HG03103 (cell line): ENCODE results near the gene ABLIM1.

Source experiments
- ATAC-seq: cut with Tn5 transposase; IDR thresholded peaks from one replicate; pipeline ENCODE4 v1.9.1; 2021; ENCODE audit warnings: low read depth; ENCODE audit not compliant: unreplicated experiment

Gene ABLIM1

DNA sequence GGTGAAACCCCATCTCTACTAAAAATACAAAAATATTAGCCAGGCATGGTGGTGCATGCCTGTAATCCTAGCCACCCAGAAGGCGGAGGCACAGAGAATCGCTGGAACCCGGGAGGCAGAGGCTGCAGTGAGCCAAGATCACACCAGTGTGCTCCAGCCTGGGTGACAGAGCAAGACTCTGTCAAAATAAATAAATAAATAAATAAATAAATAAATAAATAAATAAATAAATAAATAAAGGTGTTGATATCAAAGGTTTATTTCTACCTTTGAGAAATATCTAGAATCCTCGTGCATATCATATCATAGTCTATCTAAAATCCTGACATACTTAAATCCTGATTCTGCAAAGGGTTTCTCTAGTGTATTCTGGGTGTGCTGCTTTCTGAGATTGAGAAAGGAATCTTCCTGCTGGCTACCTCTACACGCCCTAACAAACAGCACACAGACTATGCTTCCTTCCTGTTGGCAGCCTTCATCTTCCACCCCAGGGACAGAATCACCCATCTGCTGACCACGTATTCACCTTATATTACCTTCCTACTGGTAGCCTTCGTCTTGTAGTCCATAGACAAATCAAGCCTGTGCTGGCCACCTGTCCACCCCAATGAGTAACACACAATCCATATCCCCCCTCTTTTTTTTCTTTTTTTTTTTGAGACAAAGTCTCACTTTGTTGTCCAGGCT lies 8.7 kb downstream of the ABLIM1 start:
- ATAC-seq, result no peak

DNA sequence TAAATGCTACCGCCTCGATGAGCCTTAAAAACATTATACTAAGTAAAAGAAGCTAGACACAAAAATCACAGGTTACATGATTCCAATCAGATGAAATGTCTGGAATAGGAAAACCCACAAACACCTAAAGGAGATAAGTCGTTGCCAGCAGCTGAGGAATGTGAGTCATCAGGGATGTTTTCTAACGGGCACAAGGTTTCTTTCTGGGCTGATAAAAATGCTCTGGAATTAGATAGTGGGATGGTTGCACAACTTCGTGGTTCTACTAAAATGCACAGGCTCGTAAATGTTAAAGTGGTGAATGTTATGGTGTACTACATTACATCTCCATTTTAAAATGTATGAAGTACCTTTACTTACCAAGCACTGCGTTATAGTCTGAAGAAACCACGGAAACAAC lies 9.7 kb downstream of the ABLIM1 start:
- ATAC-seq, result no peak

DNA sequence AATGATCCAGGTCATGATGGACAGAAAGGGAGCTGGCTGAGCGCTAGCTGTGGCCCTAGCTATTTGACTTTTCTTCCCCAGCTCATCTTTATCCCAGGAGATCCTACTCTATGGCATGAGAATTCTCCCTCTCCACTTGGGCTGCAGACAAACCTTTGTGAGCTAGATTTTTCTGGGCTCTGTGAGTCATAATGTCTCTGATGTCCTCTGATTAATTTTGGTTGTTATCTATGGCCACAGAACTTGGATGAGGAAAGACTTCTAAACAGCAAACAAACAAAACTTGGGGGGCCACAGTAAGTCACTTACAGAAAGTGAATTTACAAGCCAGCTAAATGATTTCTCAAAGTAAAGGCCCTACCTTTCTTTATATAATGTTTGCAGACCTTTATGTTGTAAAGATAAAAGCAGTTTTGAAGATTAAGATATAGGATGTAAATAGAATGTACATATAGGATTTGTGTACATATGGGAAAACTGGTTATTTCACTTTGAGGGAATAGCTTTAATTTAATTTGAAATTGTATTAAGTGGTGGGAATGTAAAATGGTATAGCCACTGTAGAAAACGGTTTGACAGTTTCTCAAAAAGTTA lies 10.4 kb downstream of the ABLIM1 start:
- no peak for ATAC-seq

DNA sequence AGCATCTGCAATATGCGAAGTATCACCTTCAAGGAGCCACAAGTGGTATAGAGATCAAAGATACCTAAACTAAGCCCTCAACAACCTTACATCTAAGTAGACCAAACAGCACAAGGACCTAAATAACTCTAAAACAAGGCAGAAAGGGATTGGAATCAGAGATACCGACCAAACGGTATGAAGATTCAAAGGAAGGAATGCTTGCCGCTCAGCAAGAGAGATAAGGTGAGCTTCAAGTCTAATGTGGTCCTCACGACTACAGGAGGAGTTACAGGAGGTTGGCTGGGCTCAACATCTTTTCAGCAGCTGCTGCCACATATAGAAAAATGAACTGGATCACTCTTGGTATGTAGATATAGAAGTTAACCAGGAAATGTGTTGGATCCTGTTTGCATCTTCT lies 11.6 kb downstream of the ABLIM1 start:
- ATAC-seq, result no peak

DNA sequence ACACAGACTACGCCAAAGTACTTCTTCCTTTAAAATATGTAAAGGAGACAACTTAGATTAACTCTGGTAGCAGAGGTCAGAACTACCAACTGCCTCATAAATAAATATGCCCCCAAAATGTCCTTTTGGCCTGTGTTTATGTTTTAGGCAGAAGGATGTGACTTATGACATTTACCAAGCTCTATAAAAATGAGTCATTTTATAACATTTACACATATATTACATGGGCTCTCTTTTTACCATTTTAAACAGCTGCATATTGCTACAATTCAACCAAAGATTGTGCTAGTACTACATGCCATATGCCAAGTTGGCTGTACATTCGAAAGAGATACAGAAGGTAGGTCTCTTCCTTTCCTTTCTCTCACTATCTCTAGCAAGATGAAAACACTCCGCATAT lies 12.4 kb downstream of the ABLIM1 start:
- no peak for ATAC-seq

DNA sequence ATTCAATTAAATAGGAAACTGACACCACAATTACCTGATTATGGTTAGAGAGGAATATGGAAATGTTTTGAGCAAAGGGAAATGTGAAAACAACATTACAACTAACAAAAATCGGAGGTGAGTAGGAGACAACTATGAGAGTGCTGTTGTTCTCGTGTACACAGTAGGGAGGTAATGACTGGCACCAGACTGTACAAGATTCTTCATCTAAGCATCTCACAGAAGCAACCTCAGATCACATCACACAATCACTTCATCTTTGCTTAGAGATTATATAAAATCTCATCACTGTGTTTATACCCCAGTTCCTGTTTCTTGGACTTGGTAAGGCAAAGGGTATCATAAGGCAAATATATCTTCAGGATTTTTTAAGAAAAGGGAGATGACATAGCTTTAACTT lies 14.9 kb downstream of the ABLIM1 start:
- ATAC-seq, result no peak

DNA sequence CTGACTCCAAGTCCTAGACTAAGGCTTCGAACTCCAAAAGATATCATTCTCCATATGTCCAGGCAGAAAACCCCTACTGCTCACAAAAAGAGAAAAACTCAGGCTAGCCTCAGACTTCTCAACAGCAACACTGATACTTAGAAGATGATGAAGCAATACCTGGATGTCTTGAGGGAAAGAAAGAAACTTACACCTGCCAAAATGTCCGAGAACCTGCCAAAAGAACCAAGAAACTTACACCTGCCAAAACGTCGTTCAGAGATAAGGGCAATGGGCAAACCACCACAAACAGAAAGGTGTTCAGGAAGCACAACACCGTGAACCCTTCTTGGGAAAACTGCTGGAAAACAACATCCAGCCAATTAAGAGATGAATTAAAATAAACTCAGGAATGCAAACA lies 15.3 kb downstream of the ABLIM1 start:
- ATAC-seq, result no peak

DNA sequence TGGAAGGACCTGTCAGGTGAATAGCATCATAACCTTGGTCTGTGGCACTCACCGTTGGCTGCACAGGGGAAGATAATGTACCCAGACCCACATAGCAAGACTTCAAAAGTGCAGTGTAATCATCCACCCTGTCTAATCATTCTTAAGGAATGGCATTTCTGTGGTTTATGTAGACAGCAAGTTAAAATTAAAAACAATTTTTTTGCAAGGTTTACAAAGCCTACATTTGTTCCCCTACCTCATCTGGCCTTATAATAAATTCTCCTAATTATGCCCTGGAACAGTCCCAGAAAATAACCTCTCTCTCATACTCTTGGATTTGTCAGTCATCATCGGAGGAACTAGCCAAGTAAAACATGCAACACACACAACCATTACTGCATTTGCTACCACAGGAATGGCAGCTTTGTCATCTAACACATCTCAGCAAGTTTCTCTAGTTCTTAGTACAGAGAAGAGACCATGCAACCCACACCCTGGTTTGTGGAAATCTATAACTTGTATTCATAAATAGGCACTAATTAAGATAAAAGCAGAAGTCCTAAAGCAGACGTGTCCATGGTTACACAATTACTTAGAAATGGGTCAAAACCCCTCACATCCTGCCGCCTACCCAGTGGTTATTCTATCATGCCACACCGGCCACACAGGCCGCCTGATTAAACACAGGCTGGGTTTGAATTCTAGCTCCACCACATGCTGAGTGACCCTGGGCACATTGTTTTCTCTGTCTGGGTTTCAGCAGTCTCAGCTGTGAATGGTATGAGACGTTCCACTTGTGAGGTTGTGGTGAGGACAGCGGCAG lies 19.1 kb downstream of the ABLIM1 start:
- no peak for ATAC-seq

DNA sequence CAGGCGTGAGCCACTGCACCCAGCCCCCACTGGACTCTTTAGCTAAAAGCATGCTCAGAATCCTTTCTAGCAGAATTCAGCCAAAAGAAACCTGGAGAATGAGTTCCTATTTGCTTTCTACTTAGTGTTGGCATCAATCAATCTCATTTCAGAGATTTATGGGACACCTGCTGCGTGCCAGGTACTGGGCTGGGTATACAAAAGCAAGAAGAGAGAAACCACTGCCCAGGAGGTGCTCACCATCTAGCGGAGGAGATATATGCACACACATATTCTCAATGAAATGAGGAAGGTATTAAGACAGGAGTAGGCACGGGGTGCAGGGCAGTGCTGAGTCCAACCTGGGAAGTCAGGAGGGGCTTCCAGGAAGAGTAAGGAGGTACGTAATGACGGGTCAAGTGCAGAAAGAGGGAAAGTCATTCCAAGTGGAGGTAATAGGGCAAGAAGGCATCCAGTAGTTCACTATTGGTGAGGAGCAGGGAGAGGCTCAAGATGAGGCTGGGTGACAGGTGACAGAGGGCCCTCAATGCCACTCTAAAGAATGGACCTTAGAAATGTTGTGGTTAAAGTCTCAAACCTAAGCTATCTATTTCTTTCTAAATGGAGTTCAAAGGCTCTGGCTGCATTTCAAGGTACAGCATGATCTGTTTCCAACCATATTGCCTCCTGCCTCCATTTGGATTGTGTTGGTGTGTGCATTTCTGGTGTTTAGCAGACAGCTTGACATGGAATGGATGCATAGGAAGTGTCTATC lies 22.1 kb downstream of the ABLIM1 start:
- ATAC-seq, result no peak

DNA sequence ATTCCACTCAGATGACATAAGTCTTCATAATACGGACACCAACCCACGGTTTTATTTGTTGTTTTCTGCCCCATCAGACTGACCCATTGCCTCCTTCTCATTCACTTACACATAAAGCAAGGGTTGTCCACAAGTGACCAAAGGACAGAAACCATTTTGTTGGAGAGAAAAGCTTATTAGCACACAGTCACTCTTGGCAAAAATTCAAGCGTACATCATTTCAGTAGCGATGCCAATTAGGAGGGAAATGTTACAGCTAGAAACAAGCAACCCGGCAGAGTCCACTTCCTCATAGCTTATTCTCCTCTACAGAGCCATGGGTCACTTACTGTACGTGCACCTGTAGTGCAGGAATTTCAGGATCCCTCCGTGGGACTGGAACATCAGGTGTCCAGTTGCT lies 23.0 kb downstream of the ABLIM1 start:
- no peak for ATAC-seq

DNA sequence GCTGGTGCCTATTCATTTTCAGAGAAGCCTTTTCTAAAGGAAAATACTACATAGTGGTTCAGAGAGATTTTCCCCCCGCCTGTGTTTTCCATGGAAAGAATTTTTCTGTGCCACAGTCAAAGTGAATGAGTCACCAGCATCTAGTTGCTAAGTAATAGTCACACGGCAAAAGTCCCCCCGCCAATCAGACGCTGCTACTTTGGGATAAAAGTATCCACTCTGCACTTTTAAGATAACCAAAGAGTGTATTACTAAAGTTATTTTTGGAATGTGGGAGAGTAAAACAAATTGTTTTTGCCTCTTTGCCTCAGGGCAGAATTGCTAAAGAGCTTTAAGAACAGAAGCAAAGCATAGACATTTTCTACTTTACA lies 23.5 kb downstream of the ABLIM1 start:
- ATAC-seq, result no peak

DNA sequence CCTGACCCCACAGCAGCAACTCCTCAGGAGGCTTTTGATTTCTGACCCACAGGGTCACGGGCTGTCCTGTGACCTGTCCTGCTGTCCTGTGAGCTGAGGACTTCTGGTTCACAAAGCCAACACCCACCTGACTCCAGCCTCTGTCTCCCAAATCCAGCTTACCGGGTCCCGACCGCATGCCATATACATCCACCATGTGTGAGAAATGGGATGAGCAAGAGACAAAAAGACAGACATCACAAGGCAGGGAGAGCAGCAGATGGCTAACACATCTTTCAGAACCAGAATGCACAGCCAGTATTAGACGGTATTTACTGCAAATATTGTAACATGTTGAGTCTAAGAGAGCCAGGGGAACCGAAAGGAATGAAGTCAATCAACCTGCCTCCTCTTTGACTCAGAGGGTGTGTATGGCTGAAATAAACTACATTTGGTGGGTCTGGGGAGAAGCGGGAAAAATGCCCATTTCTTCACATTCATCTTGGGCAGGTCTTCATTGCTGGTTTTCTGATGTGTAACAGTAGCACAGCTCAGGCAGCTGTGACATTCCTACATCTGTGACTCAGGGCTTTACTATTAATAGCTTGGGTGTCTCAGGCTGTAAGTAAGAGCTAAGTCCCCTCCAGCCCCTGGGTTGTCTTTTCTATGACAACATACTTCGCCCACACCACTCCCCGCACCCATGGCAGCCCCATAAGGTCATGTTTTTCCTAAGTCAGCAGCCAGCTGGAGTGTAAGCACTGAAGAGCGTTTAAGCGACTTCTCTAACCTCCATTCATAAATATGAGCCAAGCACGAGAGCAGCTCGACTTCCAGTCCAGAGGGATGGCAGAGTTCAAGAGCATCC lies 25.0 kb downstream of the ABLIM1 start:
- ATAC-seq, result no peak

DNA sequence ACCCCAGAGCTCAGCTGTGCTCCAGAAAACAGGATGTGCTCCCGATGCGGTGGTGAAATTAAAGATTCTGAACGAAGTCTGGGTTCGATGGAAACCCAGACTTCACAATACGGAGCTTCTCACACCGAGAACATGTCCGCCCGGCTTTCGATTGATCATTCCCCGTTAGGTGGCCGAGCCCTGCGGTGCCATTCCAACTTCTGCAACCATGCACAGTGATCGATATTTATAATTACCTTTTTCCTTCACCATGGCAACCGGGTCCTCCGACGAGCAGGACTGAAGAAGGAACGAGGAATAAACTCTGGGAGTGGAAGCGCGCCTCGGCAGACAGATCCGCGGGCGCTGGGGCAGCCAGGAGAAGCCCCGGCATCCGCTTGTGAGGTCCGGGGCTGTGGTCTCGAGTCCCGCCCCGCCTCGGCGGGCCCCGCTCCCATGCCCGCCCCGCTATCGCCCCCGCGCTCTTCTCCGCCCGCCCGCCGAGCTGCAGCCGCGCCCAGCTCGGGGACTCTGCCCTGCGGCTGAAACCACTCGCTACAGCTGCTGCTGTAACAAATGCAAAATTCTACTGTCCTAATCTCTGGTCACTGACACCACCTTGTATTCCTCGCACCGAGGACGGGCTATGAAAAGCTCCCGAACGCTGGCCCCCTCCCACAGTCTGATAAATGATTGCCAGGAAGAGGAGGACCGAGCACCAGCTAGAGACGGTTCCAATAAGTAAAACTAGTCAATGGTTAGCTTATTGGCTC lies 26.2 kb downstream of the ABLIM1 start:
- peak; percentile 43 for ATAC-seq

DNA sequence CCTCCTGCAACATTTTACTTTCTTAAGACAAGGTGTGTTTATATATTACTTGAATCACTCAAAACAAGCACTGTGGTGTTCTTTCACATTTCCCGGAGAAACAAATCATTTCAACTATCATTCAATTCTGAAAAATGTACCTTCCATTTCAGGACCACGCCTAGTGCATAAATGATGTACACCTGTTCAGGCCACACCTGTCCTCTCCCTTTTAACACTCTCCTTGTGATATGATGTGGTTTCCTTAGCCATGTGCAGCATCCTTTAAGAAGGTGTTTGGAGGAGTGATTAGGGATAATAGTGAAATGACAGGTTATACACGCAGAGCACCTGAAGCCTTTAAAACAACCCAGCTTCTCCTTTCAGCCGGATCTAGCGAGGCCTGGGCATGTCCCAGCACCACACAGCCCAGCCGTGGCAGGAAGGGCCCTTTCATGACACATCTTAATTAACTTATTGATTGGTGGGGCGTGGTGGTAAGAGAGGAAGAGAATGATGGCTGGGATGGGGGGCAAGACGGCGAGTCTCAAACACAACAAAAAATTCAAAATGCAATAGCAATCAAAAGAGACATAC lies 26.9 kb downstream of the ABLIM1 start:
- ATAC-seq, result no peak

DNA sequence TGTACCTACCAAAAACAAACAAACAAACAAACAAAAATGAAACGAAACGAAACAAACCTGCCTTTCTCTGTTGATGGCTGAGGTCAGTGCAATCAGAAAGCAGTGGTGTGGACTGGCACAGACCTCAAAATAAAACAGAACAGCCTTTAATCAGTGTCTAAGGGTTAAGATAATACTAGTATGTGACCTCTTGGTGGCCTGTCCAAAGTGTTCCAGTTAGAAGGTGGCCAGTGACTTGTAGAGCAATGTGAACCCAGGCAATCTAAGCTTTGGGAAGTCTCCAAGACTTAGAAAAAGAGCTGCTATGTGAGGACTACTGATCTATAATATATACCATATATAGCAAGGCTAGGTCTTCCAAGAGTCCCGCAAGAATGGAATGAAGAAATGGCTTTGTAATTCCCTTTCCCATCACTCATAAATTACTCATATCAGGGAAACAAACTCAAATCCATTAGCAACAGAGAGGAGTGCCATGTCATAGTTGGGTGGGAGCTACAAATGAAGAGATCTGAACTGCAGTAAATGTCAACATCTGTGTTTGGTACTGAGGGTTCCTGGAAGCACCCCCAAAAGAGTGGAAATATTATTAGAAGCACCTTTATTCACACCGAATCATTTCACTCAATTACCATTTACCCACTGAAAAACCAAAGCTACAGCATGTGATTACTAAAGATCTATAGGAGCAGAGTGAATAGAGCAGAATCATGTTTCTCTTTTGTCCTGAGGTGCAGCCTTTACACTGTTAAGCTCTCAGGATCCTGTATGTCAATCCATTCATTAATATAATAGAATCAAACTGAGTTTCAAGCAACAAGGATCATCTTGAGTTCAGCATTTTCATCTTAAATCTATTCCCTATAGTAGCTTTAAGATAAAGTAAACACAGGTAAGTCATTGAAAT lies 28.0 kb downstream of the ABLIM1 start:
- no peak for ATAC-seq

DNA sequence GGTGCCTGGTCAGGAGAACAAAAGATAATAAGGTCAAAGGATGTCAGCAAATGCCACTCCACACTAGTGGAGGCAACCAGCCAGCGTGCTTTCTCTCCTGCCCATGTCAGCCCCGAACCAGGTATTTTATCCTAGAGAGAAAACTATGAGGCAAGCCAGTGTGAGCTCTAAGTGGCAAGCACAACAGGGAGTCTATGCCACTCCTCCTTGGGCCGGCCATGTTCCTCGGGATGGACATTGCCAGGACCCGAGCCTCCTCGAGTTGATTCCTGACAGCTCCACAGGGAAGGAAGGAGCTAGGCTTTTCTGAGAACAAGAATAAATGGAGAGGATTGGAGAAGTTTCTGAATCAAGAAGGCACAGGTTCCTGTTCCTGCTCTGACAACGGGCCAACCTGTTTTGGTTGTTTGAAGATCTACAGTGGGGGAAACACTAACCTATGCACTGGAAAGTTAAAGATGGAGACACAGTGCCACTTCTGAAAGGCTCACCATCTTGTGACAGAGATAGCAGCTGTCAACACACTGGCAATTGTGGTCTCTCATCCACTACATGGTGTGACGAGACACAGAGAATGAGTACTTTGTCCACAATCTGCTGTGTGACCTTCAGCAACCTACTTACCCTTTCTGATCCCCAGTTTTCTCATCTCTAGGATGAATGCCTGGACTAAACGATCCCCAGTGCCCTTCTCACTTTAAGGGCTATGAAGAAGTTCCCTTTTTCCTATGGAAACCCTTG lies 28.8 kb downstream of the ABLIM1 start:
- no peak for ATAC-seq

DNA sequence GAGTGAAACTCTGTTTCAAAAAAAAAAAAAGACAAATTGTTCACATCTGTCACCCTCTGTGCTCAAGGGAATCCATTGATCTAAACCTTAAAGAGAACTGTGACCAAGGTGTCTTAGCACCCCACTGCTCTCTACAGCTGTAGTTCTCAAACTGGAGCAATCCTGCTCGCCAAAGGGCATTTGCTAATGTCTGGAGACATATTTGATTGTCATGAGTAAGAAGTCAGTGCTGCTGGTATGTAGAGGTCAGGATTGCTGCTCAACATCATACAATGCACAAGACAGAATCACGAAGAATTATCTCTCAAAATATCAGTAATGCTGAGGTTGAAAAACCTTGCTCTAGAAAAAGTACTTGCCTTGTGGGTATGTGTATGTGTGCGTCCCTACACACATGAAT lies 30.0 kb downstream of the ABLIM1 start:
- no peak for ATAC-seq

DNA sequence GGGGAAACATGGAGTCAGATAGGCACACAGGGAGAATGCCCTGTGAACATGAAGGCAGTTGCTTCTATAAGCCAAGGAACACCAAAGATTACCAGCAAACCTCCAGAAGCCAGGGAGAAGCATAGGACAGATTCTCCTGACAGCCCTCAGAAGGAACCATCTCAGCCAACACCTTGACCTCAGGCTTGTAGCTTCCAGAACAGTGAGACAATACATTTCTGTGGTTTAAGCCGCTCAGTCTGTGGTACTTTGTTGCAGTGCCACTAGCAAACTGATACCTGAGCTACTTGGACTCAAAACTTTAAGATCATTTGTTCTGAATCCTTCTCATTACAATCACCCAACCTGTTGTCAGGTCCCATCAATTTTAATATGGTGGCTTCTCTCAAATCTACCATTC lies 31.2 kb downstream of the ABLIM1 start:
- ATAC-seq, result no peak
